Right renal cortex interstitium (tissue), 3 donors: ENCODE data around the gene SCO2. TPM values are rescaled to one million over a fixed set of nuclear protein-coding genes. Genes with fewer than 3 reads are reported as not detected.

Experiments
- DNase-seq, 3 donors: peaks; one replicate each; pipeline ENCODE4 v3.0.0-alpha.2; 2013; ENCODE audit warnings: low read depth in 3 of 3, low spot score in 2 of 3
- polyA plus RNA-seq, 3 donors: library from polyadenylated mRNA; unstranded; fragments of 120-200 nt; gene quantifications; one replicate each; pipeline ENCODE4 v1.2.1, GENCODE V29; 2013; ENCODE audit not compliant: insufficient read length in 3 of 3

Gene SCO2
- polyA plus RNA-seq, 3 donors, result 1.0 to 1.7 TPM; not detected in 1

DNA sequence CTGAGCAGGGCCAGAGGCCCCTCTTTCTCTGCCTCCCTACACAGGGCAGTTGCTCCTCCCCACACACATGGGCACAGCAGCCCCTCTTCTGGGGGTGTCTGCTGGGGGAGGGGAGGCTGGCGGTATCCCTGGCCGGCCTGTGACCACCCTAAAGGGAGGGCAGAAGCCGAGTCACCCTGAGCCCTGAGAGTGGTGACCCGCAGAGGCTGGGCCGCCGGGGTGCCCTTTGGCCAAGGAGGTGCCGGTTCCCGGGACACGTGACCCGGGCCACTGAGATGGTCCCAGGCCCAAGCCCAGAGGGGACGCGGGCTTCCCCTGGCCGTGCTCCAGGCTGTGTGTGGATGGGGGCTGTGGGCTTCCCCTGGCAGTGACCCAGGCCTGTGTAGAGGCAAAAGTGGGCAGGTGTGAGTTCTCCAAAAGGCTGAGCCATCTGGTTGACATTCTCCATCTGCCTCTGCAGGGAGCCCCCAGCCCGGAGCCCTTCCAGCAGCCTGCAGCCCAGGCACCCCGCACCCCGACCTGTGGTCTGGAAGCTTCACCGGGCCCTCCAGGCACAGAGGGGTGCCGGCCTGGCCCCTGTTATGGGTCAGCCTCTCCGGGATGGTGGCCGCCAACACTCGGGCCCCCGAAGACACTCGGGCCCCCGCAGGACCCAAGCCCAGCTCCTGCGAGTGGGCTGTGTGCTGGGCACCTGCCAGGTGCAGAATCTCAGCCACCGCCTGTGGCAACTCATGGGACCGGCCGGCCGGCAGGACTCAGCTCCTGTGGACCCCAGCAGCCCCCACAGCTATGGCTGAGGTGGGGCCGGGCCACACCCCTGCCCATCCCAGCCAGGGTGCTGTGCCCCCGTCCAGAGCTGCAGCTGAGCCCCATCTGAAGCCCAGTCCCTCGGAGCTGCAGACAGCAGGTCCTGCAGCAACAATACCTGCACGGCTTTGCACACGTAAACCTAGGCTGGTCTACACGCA lies 43.0 kb downstream of the SCO2 start:
- DNase-seq, result no peak

- no peak for DNase-seq
Measured at GRCh38 chr22:50481440-50482106, 43.8 kb downstream of the SCO2 start, which contains the start of gene ADM2. Gene ADM2 (plus strand): TSS chr22:50481543. CDS start chr22:50481848, 305 bp downstream.

DNA sequence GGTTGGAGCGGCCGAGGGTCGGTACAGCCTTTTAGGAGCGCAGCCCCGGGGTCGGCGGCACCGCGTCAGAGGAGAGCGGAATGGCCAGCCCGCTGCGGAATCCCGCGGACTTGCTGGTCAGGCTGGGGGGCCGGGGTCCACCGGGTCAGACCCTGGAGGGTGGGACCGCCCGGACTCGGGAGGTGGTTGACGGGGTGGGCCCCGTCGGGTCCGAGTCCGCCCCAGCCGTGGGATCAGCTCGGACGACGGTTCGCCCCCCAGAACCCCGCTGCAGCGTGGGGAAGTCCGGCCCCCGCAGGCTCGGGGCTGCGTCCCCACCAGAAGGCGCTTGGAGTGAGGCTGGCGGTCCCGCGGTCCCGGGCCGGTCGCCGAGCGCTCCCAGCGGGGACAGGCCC lies 44.4 kb downstream of the SCO2 start:
- DNase-seq, result no peak

- no peak for DNase-seq
Measured at GRCh38 chr22:50479721-50480120, 45.7 kb downstream of the SCO2 start.

- no peak for DNase-seq
Measured at GRCh38 chr22:50477923-50478322, 47.5 kb downstream of the SCO2 start.

GRCh38 chr22:50476868-50477267 lies 48.5 kb downstream of the SCO2 start:
- DNase-seq, result no peak

GRCh38 chr22:50475652-50476002 lies 49.8 kb downstream of the SCO2 start:
- no peak for DNase-seq

GRCh38 chr22:50474710-50475651 lies 50.4 kb downstream of the SCO2 start, which contains the start of gene SBF1:
Gene SBF1 (minus strand): TSS chr22:50475035. CDS start chr22:50474840, 195 bp downstream.
- DNase-seq, result peak; percentile 60 to 88 (median 84)

- no peak for DNase-seq
Measured at GRCh38 chr22:50473855-50474671, 51.3 kb downstream of the SCO2 start.

Other genes starting within 250 kb of the SCO2 start
- 100 to 1,000 TPM; 193 to 218 (median 204) TPM for gene PLXNB2, start 218.0 kb downstream of the SCO2 start, polyA plus RNA-seq
- gene DENND6B, start 198.6 kb downstream of the SCO2 start, polyA plus RNA-seq, result 10 to 100 TPM in 2 of 3 donors, 1 to 10 TPM in 1; 9.0 to 12.0 (median 11.2) TPM
- gene PPP6R2, start 182.3 kb downstream of the SCO2 start, polyA plus RNA-seq, result 10 to 100 TPM; 29.8 to 31.5 (median 31.5) TPM
- 10 to 100 TPM; 24.7 to 28.0 (median 26.6) TPM for gene SBF1, start 50.6 kb downstream of the SCO2 start, polyA plus RNA-seq
- gene ADM2, start 44.1 kb downstream of the SCO2 start, polyA plus RNA-seq, result 1 to 10 TPM; 3.2 to 5.9 (median 4.1) TPM
- gene MIOX, start 38.7 kb downstream of the SCO2 start, polyA plus RNA-seq, result 10 to 100 TPM in 2 of 3 donors, 1 to 10 TPM in 1; 3.2 to 19.0 (median 13.4) TPM
- gene LMF2, start 17.9 kb downstream of the SCO2 start, polyA plus RNA-seq, result 10 to 100 TPM; 28.1 to 35.2 (median 32.0) TPM
- 10 to 100 TPM; 35.6 to 41.1 (median 39.4) TPM for gene NCAPH2, start 17.4 kb downstream of the SCO2 start, polyA plus RNA-seq
- 1 to 10 TPM; 1.0 to 1.2 (median 1.1) TPM for gene TYMP, start 4.4 kb upstream of the SCO2 start, polyA plus RNA-seq
- gene KLHDC7B, start 20.3 kb upstream of the SCO2 start, polyA plus RNA-seq, result under 1 TPM; 0.04 to 0.86 (median 0.36) TPM
- under 1 TPM in 2 of 3 donors, not detected in 1; 0.28 to 0.61 TPM for gene SYCE3, start 37.3 kb upstream of the SCO2 start, polyA plus RNA-seq
- gene CPT1B, start 52.8 kb upstream of the SCO2 start, polyA plus RNA-seq, result 1 to 10 TPM; 9.0 to 9.7 (median 9.1) TPM
- 10 to 100 TPM; 62.8 to 82.6 (median 82.5) TPM for gene CHKB, start 57.3 kb upstream of the SCO2 start, polyA plus RNA-seq
- under 1 TPM; 0.41 to 0.57 (median 0.56) TPM for gene MAPK8IP2, start 75.2 kb upstream of the SCO2 start, polyA plus RNA-seq
- gene ARSA, start 102.6 kb upstream of the SCO2 start, polyA plus RNA-seq, result 10 to 100 TPM; 10.3 to 14.0 (median 11.0) TPM
- gene SHANK3, start 147.2 kb upstream of the SCO2 start, polyA plus RNA-seq, result 10 to 100 TPM in 2 of 3 donors, 1 to 10 TPM in 1; 9.1 to 13.2 (median 12.5) TPM
- under 1 TPM; 0.25 to 0.45 (median 0.28) TPM for gene ACR, start 212.6 kb upstream of the SCO2 start, polyA plus RNA-seq